ENCODE data around the gene MANF.

DNA sequence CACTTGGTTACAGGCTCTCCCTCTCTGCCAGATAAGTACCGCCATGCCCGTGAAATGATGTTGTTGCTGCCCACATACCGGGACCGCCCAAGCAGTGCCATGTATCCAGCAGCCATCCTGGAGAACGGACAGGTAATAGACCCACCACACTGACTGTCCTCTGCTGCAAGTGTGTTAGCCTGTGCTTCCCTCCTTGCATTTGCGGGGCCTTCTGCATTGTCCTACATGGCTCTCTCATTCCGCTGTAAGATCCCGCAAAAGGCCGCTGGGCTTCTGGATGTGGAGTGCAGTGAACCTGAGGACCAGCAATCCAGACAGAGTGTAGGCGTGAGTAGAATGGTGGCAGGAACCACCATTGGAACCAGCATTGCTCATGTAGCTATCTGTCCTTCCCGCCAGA is 10.6 kb upstream of the MANF start:
- TF ChIP-seq CTCF (IDR thresholded peaks at IDR 0.05) (no peak), POLR2A (IDR thresholded peaks at IDR 0.05) (no peak)

All from adrenal gland (tissue), 5 donors.